Mammary microvascular endothelial cell (primary cell): ENCODE measurements around the gene ZNF595. TPM values are rescaled to one million over a fixed set of nuclear protein-coding genes. Genes with fewer than 3 reads are reported as not detected.

Experiments used
- total RNA-seq: library from RNA; depleted of rRNA; stranded (reverse); fragments of >200 nt; gene quantifications from 2 replicates; pipeline ENCODE4 v1.2.3, GENCODE V29; 2015

The ZNF595 gene
- 3.4 and 4.3 TPM in 2 replicates for total RNA-seq

DNA sequence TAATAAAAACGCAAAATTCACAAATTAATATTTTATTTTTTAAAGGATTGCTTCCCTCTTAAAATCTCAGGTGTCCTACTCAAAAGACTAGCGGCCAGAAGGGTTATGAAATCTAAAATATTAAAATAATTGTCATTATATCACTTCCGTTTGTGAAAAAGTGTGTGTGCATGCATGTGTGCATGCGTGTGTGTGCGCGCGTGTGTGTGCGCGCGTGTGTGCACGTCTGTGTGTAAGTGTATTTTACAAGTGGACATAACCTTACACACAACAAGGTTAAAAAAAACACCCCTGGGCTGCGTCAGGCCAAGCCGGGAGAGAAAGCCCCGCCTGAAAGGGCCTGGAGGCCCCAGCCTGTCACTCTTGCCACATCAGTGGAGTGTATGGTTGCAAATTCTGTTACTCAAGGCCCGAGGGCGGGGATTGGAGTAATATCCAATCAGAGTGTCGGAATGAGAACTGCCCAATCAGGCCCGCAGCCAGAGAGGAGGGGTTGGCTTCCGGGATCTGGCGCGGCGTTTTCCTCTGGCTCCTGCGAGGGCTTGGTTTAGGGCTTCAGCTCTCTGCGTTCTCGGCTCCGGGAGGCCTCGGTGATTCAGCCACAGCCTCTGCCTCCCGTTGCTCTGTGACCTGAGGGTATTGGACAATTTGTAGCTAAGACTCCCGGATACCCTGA, at the start of gene ZNF595:
TSS of gene ZNF595 (plus strand) at position 518 of the 676 bp plus-strand sequence. CDS start 168 bp downstream, outside the sequence.

DNA sequence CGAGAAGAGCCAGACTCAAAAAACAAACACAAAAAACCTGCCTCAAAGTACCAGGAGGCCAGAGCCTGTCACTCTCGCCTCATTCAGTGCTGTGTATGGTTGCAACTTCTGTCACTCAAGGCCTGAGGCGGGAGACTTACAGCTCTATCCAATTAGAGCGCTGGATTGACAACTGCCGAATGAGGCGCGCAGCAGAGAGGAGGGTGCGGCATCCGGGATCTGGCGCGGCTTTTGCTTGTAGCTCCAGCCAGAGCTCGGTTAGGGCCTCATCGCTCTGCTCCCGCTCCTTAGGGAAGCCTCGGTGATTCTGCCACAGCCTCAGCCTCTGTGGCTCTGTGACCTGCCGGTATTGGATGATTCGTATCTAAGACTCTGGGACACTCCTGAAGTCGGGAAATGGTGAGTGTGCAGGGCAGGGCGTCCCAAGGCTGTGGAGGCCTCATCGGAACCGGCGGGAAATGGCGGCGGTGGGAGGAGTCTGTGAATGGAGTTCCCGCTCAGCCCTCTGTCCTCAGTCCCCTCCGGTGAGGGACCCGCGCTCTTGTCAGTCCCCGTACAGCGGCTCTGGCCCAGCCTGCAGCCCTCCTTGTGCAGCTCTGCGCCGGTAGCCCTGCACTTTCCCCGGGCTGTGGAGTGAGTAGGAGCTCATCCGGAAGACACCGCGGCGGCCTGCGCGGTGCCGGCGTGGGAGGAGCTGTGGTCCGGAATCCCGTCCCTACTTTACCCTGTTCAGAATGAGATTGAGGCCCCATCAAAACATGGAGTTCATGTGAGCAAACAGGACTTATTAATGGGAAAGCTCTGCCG, 71.4 kb downstream of the ZNF595 start, which contains the start of gene ZNF718:
TSS of gene ZNF718 (plus strand) at position 227 of the 807 bp plus-strand sequence. CDS start at position 397, 170 bp downstream.

Other genes starting within 250 kb of the ZNF595 start
- 5.2 and 7.9 TPM in 2 replicates for gene ZNF718, start 71.2 kb downstream of the ZNF595 start, total RNA-seq